OCI-LY1 (cell line): ENCODE measurements around the gene RHOBTB3.

ENCODE experiments used
- CTCF ChIP-seq: fragments of 200-600 bp; sonication (generic), shearing (Covaris generic); IDR thresholded peaks from 2 replicates; pipeline ENCODE4 v1.5.1; 2017; ENCODE audit warnings: mild to moderate bottlenecking, antibody characterized with exemption, low read length, moderate library complexity, mixed read lengths
- EZH2 ChIP-seq: fragments of 200-600 bp; sonication (generic), shearing (Covaris generic); IDR thresholded peaks from 2 replicates; pipeline ENCODE4 v1.8.0; 2017; ENCODE audit warnings: borderline replicate concordance, mixed run types, mild to moderate bottlenecking, antibody characterized with exemption, low read length, moderate library complexity, mixed read lengths

DNA sequence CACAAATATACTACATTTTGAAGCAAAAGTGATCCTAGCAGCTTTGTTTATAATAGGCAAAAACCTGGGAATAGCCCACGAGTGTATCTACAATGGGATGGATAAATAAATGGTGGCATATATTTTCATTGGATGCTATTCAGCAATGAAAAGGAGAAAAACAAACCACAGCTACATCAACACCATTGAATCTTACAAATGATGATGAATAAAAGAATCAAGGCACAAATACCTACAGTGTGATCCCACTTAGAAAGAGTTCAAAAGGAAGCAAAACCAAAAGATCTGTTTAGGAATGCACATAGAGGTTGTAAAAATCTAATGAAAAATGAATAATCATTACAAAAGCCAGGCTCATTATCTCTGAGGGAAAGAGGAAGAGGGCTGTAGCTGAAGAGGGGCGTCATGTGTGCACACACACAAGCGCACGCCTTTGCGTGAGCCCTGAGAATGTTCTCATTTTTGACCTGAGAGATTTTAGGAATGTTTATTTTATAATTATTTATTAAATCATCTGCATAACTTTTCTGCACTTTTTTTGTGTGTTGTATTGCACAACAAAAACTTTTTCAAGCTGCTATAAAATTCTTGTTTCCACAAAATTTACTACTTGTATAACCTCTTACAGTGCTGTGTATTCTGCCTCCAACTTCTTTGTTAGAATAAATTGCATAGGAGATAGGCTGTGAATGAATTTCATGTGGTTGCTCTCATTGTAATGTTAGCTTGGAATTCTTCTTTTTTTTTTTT is 5.9 kb upstream of the RHOBTB3 start:
- no peak for TF ChIP-seq EZH2
- no peak for TF ChIP-seq CTCF
